ENCODE data around the gene SCFD2. TPM values are rescaled to one million over a fixed set of nuclear protein-coding genes. Genes with fewer than 3 reads are reported as not detected.
"Not testable (repeated sequence)": the region's sequence is repeated elsewhere in the genome, so short reads cannot be mapped to it uniquely, and the experiment has no call there.

Gene SCFD2
- total and polyA plus RNA-seq, 2 donors: 5.0 to 12.1 TPM

DNA sequence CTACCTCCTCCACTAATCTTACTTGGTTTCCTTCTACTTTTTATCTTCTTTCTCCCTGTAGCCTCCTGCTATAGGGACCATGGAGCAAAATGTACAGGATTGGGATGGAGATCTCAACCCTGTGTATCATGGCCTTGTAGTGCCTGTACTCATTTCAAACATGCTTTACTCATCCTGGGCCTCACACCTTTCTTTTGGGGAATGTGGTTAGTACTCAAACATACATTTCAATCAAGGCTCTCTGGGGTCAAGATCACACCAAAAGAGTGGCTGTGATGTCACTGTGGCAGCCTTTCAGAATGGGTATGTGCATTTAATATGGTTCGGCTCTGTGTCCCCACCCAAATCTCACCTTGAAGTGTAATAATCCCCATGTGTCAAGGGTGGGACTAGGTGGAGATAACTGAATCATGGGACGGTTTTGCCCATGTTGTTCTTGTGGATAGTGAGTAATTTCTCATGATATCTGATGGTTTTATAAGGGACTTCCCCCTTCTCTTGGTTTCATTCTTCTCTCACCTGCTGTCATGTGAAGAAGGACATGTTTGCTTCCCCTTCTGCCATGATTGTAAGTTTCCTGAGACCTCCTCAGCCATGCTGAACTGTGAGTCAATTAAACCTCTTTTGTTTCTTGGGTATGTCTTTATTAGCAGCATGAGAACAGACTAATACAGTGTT lies 298.6 kb downstream of the SCFD2 start:
- no peak overlapping the region for H3K27ac ChIP-seq (ENCODE audit: low read depth in 1 of 2, low read length in 1 of 2)
- H3K36me3 ChIP-seq (ENCODE audit: control insufficient read depth in 2 of 2, insufficient read depth in 2 of 2, low read length in 1 of 2): no peaks in the 10 kb centered on the region
- H3K27me3 ChIP-seq (ENCODE audit: control insufficient read depth in 2 of 2, insufficient read depth in 1 of 2, low read length in 1 of 2): no peaks in the 10 kb centered on the region
- WGBS: 96% methylated on average over 2 of the region's 2 CpGs
- DNase-seq (ENCODE audit: low read depth in 6 of 9, low spot score in 9 of 9): no peak
- H3K9me3 ChIP-seq (ENCODE audit: control insufficient read depth in 2 of 2, insufficient read depth in 1 of 2, low read length in 1 of 2): no peaks in the 10 kb centered on the region
- H3K4me3 ChIP-seq (ENCODE audit: low read length in 2 of 2): no peak overlapping the region
- H3K4me1 ChIP-seq (ENCODE audit: control insufficient read depth in 2 of 2, insufficient read depth in 2 of 2, low read length in 2 of 2): no peaks in the 10 kb centered on the region

DNA sequence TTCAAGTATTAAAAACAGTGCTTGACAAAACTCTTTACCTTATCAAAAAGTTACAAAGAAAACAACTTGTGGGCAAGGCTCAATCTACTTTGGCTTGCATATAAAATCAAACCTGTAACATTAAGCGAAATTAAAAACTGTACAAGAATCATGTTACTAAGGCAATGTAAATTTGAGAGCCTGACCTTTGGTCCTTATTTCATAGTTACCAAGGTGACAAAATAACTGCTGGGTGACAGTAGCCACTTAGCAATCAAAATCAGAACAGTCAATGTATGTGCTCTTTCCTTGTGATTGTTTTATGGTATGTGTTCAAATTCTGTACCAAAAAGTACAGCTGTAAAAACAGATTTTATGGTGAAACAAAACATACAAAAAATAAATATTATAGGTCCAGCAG lies 299.7 kb downstream of the SCFD2 start:
- DNase-seq (ENCODE audit: low read depth in 6 of 9, low spot score in 9 of 9): no peak
- Histone ChIP-seq H3K27ac (ENCODE audit: low read depth in 1 of 2, low read length in 1 of 2) (no peak overlapping the region), H3K27me3 (ENCODE audit: control insufficient read depth in 2 of 2, insufficient read depth in 1 of 2, low read length in 1 of 2) (no peaks in the 10 kb centered on the region), H3K36me3 (ENCODE audit: control insufficient read depth in 2 of 2, insufficient read depth in 2 of 2, low read length in 1 of 2) (no peaks in the 10 kb centered on the region), H3K9me3 (ENCODE audit: control insufficient read depth in 2 of 2, insufficient read depth in 1 of 2, low read length in 1 of 2) (no peaks in the 10 kb centered on the region), H3K4me3 (ENCODE audit: low read length in 2 of 2) (no peak overlapping the region), H3K4me1 (ENCODE audit: control insufficient read depth in 2 of 2, insufficient read depth in 2 of 2, low read length in 2 of 2) (no peaks in the 10 kb centered on the region)
- WGBS: 100% methylated on average over 1 of the region's 1 CpG

- 99% methylated on average over 1 of the region's 1 CpG for WGBS
- Histone ChIP-seq H3K9me3 (ENCODE audit: control insufficient read depth in 2 of 2, insufficient read depth in 1 of 2, low read length in 1 of 2) (no peaks in the 10 kb centered on the region), H3K27me3 (ENCODE audit: control insufficient read depth in 2 of 2, insufficient read depth in 1 of 2, low read length in 1 of 2) (no peaks in the 10 kb centered on the region), H3K36me3 (ENCODE audit: control insufficient read depth in 2 of 2, insufficient read depth in 2 of 2, low read length in 1 of 2) (no peaks in the 10 kb centered on the region), H3K4me3 (ENCODE audit: low read length in 2 of 2) (no peak overlapping the region), H3K4me1 (ENCODE audit: control insufficient read depth in 2 of 2, insufficient read depth in 2 of 2, low read length in 2 of 2) (no peaks in the 10 kb centered on the region), H3K27ac (ENCODE audit: low read depth in 1 of 2, low read length in 1 of 2) (no peak overlapping the region)
- no peak for DNase-seq (ENCODE audit: low read depth in 6 of 9, low spot score in 9 of 9)
These were observed 301.3 kb downstream of the SCFD2 start for GRCh38 chr4:53064609-53065008.

GRCh38 chr4:53061091-53061850 lies 304.6 kb downstream of the SCFD2 start:
- Histone ChIP-seq H3K36me3 (ENCODE audit: control insufficient read depth in 2 of 2, insufficient read depth in 2 of 2, low read length in 1 of 2) (no peaks in the 10 kb centered on the region), H3K27ac (ENCODE audit: low read depth in 1 of 2, low read length in 1 of 2) (no peak overlapping the region), H3K27me3 (ENCODE audit: control insufficient read depth in 2 of 2, insufficient read depth in 1 of 2, low read length in 1 of 2) (no peaks in the 10 kb centered on the region), H3K4me3 (ENCODE audit: low read length in 2 of 2) (no peak overlapping the region), H3K4me1 (ENCODE audit: control insufficient read depth in 2 of 2, insufficient read depth in 2 of 2, low read length in 2 of 2) (no peaks in the 10 kb centered on the region), H3K9me3 (ENCODE audit: control insufficient read depth in 2 of 2, insufficient read depth in 1 of 2, low read length in 1 of 2) (no peaks in the 10 kb centered on the region)
- WGBS: 98% methylated on average over 8 of the region's 8 CpGs
- no peak for DNase-seq (ENCODE audit: low read depth in 6 of 9, low spot score in 9 of 9)

GRCh38 chr4:53060278-53060677 lies 305.6 kb downstream of the SCFD2 start:
- H3K27me3 ChIP-seq (ENCODE audit: control insufficient read depth in 2 of 2, insufficient read depth in 1 of 2, low read length in 1 of 2): no peaks in the 10 kb centered on the region
- 97% methylated on average over 3 of the region's 3 CpGs for WGBS
- no peak overlapping the region for H3K4me3 ChIP-seq (ENCODE audit: low read length in 2 of 2)
- H3K9me3 ChIP-seq (ENCODE audit: control insufficient read depth in 2 of 2, insufficient read depth in 1 of 2, low read length in 1 of 2): no peaks in the 10 kb centered on the region
- H3K27ac ChIP-seq (ENCODE audit: low read depth in 1 of 2, low read length in 1 of 2): no peak overlapping the region
- H3K36me3 ChIP-seq (ENCODE audit: control insufficient read depth in 2 of 2, insufficient read depth in 2 of 2, low read length in 1 of 2): no peaks in the 10 kb centered on the region
- no peak for DNase-seq (ENCODE audit: low read depth in 6 of 9, low spot score in 9 of 9)
- no peaks in the 10 kb centered on the region for H3K4me1 ChIP-seq (ENCODE audit: control insufficient read depth in 2 of 2, insufficient read depth in 2 of 2, low read length in 2 of 2)

GRCh38 chr4:53059871-53060270 lies 306.0 kb downstream of the SCFD2 start:
- Histone ChIP-seq H3K36me3 (ENCODE audit: control insufficient read depth in 2 of 2, insufficient read depth in 2 of 2, low read length in 1 of 2) (no peaks in the 10 kb centered on the region), H3K27ac (ENCODE audit: low read depth in 1 of 2, low read length in 1 of 2) (no peak overlapping the region), H3K4me1 (ENCODE audit: control insufficient read depth in 2 of 2, insufficient read depth in 2 of 2, low read length in 2 of 2) (no peaks in the 10 kb centered on the region), H3K4me3 (ENCODE audit: low read length in 2 of 2) (no peak overlapping the region), H3K27me3 (ENCODE audit: control insufficient read depth in 2 of 2, insufficient read depth in 1 of 2, low read length in 1 of 2) (no peaks in the 10 kb centered on the region), H3K9me3 (ENCODE audit: control insufficient read depth in 2 of 2, insufficient read depth in 1 of 2, low read length in 1 of 2) (no peaks in the 10 kb centered on the region)
- 92% methylated on average over 1 of the region's 1 CpG for WGBS
- DNase-seq (ENCODE audit: low read depth in 6 of 9, low spot score in 9 of 9): no peak

DNA sequence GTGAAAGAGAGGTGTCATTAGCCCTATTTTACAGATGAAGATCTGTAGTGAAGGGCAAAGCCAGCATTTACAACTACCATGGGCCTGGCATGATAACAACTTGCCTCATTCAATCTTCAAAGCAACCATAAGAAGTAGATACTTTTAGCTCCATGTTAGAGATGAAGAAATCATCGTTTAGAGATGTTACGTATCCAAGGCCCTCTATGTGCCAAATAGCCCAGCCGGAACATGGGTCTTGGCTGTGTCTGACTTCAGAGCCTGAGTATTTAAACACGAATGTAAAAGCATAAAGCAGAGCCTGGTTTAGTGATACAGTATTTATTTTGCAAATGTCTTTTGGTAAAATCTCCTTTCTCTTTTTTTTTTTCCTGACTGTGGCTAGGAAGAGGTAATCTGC lies 306.6 kb downstream of the SCFD2 start:
- 97% methylated on average over 4 of the region's 4 CpGs for WGBS
- no peaks in the 10 kb centered on the region for H3K27me3 ChIP-seq (ENCODE audit: control insufficient read depth in 2 of 2, insufficient read depth in 1 of 2, low read length in 1 of 2)

DNA sequence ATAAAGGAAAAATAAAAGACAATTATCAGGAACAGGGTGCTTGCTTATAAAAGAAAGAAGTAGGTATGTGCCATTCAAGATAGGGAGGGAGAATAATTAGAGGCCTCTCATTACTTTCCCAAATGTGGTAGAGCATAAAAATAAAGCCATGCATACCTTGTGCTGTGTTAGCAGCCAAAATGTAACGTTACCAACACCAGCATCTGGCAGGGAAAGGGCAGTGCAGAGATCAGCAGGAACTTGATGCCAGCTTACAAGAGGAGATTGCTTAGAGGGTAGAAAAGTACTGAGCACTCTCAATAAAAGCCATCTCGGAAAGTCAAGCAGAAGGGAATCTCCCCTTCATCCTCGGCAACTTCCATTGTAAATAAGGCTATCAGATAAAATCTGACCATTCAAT lies 308.2 kb downstream of the SCFD2 start:
- H3K27me3 ChIP-seq (ENCODE audit: control insufficient read depth in 2 of 2, insufficient read depth in 1 of 2, low read length in 1 of 2): no peaks in the 10 kb centered on the region
- no peak overlapping the region for H3K4me3 ChIP-seq (ENCODE audit: low read length in 2 of 2)
- 97% methylated on average over 3 of the region's 3 CpGs for WGBS
- no peaks in the 10 kb centered on the region for H3K4me1 ChIP-seq (ENCODE audit: control insufficient read depth in 2 of 2, insufficient read depth in 2 of 2, low read length in 2 of 2)
- no peaks in the 10 kb centered on the region for H3K9me3 ChIP-seq (ENCODE audit: control insufficient read depth in 2 of 2, insufficient read depth in 1 of 2, low read length in 1 of 2)
- no peak for DNase-seq (ENCODE audit: low read depth in 6 of 9, low spot score in 9 of 9)
- no peak overlapping the region for H3K27ac ChIP-seq (ENCODE audit: low read depth in 1 of 2, low read length in 1 of 2)
- H3K36me3 ChIP-seq (ENCODE audit: control insufficient read depth in 2 of 2, insufficient read depth in 2 of 2, low read length in 1 of 2): no peaks in the 10 kb centered on the region

More for the DNA sequence above, 306.6 kb downstream of the SCFD2 start:
- H3K9me3 ChIP-seq (ENCODE audit: control insufficient read depth in 2 of 2, insufficient read depth in 1 of 2, low read length in 1 of 2): no peaks in the 10 kb centered on the region
- H3K4me3 ChIP-seq (ENCODE audit: low read length in 2 of 2): no peak overlapping the region
- no peaks in the 10 kb centered on the region for H3K4me1 ChIP-seq (ENCODE audit: control insufficient read depth in 2 of 2, insufficient read depth in 2 of 2, low read length in 2 of 2)
- H3K27ac ChIP-seq (ENCODE audit: low read depth in 1 of 2, low read length in 1 of 2): no peak overlapping the region
- no peak for DNase-seq (ENCODE audit: low read depth in 6 of 9, low spot score in 9 of 9)
- H3K36me3 ChIP-seq (ENCODE audit: control insufficient read depth in 2 of 2, insufficient read depth in 2 of 2, low read length in 1 of 2): no peaks in the 10 kb centered on the region

DNA sequence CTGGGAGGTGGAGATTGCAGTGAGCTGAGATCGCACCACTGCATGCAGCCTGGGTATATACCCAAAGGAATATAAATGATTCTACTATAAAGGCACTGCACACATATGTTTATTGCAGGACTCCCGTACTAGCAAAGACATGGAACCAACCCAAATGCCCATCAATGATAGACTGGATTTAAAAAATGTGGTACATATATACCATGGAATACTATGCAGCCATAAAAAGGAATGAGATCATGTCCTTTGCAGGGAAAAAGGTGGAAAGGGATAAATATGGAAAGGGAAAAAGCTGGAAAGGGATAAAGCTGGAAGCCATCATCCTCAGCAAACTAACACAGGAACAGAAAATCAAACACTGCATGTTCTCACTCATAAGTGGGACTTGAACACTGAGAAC lies 308.8 kb downstream of the SCFD2 start:
- DNase-seq (ENCODE audit: low read depth in 6 of 9, low spot score in 9 of 9); H3K9me3 ChIP-seq (ENCODE audit: control insufficient read depth in 2 of 2, insufficient read depth in 1 of 2, low read length in 1 of 2); H3K4me1 ChIP-seq (ENCODE audit: control insufficient read depth in 2 of 2, insufficient read depth in 2 of 2, low read length in 2 of 2); H3K27me3 ChIP-seq (ENCODE audit: control insufficient read depth in 2 of 2, insufficient read depth in 1 of 2, low read length in 1 of 2); H3K36me3 ChIP-seq (ENCODE audit: control insufficient read depth in 2 of 2, insufficient read depth in 2 of 2, low read length in 1 of 2); H3K27ac ChIP-seq (ENCODE audit: low read depth in 1 of 2, low read length in 1 of 2); H3K4me3 ChIP-seq (ENCODE audit: low read length in 2 of 2): not testable (repeated sequence)
- 97% methylated on average over 2 of the region's 2 CpGs for WGBS
